ENCODE data around the gene COPZ2. TPM values are rescaled to one million over a fixed set of nuclear protein-coding genes. Genes with fewer than 3 reads are reported as not detected.
A peak's percentile ranks its signal among the peaks of the same experiment; 100 is the strongest.

COPZ2 gene
- total and polyA plus RNA-seq, 9 of the 15 experiments (the other 6 are each of a cell fraction or from before 2014, with no cell fraction given), result 0.22 to 0.49 TPM; not detected in 7

GRCh38 chr17:48025040-48025903 lies 12.3 kb downstream of the COPZ2 start (continued):
- TF ChIP-seq MNT (conservative IDR thresholded peaks at IDR 0.05) (peak; percentile 87 to 95), ZNF445 (CRISPR knock-in tag; IDR thresholded peaks at IDR 0.05; ENCODE audit: low read depth) (no peak), ZNF830 (CRISPR knock-in tag; IDR thresholded peaks at IDR 0.05) (no peak), EZH2 (IDR thresholded peaks at IDR 0.05; ENCODE audit: borderline replicate concordance, low read depth, low read length) (no peak), RAD51 (IDR thresholded peaks at IDR 0.05; ENCODE audit: borderline replicate concordance, low read depth) (peak; percentile 65), GABPB1 (CRISPR knock-in tag; IDR thresholded peaks at IDR 0.05) (peak; percentile 65), PTTG1 (tag; IDR thresholded peaks at IDR 0.05; ENCODE audit: low read depth) (no peak), FOXP1 (CRISPR knock-in tag; IDR thresholded peaks at IDR 0.05) (peak; percentile 85; the same call in 1 of the 2 replicates), ETV1 (tag; conservative IDR thresholded peaks at IDR 0.05; ENCODE audit: low read depth) (no peak), HDAC1 (IDR thresholded peaks at IDR 0.05) (peak in 1 of 2 experiments; percentile 81; a peak in 2 of 4 replicates), RREB1 (CRISPR knock-in tag; IDR thresholded peaks at IDR 0.05) (no peak), POLR2G (IDR thresholded peaks at IDR 0.05; ENCODE audit: low read depth, low read length) (no peak), NFE2L1 (tag; IDR thresholded peaks at IDR 0.05; ENCODE audit: borderline replicate concordance, low read depth) (no peak), MEF2D (tag; conservative IDR thresholded peaks at IDR 0.05; ENCODE audit: low read depth) (no peak), RBM22 (IDR thresholded peaks at IDR 0.05; ENCODE audit: low read depth, low read length, poor library complexity, severe bottlenecking) (peak; percentile 94)
- TF ChIP-seq, protein P1, sequence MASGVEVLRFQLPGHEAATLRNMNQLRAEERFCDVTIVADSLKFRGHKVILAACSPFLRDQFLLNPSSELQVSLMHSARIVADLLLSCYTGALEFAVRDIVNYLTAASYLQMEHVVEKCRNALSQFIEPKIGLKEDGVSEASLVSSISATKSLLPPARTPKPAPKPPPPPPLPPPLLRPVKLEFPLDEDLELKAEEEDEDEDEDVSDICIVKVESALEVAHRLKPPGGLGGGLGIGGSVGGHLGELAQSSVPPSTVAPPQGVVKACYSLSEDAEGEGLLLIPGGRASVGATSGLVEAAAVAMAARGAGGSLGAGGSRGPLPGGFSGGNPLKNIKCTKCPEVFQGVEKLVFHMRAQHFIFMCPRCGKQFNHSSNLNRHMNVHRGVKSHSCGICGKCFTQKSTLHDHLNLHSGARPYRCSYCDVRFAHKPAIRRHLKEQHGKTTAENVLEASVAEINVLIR (CRISPR knock-in tag; IDR thresholded peaks at IDR 0.05), result no peak
- TF ChIP-seq, protein P2, sequence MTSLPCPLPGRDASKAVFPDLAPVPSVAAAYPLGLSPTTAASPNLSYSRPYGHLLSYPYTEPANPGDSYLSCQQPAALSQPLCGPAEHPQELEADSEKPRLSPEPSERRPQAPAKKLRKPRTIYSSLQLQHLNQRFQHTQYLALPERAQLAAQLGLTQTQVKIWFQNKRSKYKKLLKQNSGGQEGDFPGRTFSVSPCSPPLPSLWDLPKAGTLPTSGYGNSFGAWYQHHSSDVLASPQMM (CRISPR knock-in tag; IDR thresholded peaks at IDR 0.05), result no peak

Measured in K562 (cell line).